ENCODE results near the gene E2F4. TPM values are rescaled to one million over a fixed set of nuclear protein-coding genes. Genes with fewer than 3 reads are reported as not detected.

Gene E2F4
- total RNA-seq, 1 experiment from 2014 or later = 114 TPM

DNA sequence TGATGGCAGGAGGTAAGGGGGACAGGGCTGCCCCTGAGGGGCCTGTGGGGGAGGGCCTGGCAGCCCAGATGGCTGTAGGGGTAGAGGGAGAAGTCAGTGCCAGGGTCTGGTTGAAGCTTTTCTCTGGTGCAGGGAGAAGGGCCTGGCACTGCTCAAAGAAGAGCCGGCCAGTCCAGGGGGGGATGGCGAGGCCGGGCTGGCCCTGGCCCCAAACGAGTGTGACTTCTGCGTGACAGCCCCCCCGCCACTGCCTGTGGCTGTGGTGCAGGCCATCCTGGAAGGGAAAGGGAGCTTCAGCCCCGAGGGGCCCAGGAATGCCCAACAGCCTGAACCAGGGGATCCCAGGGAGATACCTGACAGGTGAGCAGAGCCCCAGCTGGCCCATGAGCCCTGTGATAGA, 24.4 kb upstream of the E2F4 start (continued):
- TF ChIP-seq, protein P1, sequence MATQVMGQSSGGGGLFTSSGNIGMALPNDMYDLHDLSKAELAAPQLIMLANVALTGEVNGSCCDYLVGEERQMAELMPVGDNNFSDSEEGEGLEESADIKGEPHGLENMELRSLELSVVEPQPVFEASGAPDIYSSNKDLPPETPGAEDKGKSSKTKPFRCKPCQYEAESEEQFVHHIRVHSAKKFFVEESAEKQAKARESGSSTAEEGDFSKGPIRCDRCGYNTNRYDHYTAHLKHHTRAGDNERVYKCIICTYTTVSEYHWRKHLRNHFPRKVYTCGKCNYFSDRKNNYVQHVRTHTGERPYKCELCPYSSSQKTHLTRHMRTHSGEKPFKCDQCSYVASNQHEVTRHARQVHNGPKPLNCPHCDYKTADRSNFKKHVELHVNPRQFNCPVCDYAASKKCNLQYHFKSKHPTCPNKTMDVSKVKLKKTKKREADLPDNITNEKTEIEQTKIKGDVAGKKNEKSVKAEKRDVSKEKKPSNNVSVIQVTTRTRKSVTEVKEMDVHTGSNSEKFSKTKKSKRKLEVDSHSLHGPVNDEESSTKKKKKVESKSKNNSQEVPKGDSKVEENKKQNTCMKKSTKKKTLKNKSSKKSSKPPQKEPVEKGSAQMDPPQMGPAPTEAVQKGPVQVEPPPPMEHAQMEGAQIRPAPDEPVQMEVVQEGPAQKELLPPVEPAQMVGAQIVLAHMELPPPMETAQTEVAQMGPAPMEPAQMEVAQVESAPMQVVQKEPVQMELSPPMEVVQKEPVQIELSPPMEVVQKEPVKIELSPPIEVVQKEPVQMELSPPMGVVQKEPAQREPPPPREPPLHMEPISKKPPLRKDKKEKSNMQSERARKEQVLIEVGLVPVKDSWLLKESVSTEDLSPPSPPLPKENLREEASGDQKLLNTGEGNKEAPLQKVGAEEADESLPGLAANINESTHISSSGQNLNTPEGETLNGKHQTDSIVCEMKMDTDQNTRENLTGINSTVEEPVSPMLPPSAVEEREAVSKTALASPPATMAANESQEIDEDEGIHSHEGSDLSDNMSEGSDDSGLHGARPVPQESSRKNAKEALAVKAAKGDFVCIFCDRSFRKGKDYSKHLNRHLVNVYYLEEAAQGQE (IDR thresholded peaks at IDR 0.05; ENCODE audit: low read depth) = no peak
- TF ChIP-seq EZH2phosphoT487 (IDR thresholded peaks at IDR 0.05; ENCODE audit: borderline replicate concordance) (no peak), YY1 (IDR thresholded peaks at IDR 0.05; ENCODE audit: extremely low read depth, insufficient replicate concordance, low read depth, low read length) (no peak), TCF7L2 (IDR thresholded peaks at IDR 0.05; ENCODE audit: borderline replicate concordance, extremely low read depth, insufficient read depth, insufficient read length) (no peak), RAD21 (IDR thresholded peaks at IDR 0.05; ENCODE audit: low read depth) (no peak), EGR1 (IDR thresholded peaks at IDR 0.05; ENCODE audit: low read depth) (no peak), SP1 (IDR thresholded peaks at IDR 0.05; ENCODE audit: low read depth) (no peak)

DNA sequence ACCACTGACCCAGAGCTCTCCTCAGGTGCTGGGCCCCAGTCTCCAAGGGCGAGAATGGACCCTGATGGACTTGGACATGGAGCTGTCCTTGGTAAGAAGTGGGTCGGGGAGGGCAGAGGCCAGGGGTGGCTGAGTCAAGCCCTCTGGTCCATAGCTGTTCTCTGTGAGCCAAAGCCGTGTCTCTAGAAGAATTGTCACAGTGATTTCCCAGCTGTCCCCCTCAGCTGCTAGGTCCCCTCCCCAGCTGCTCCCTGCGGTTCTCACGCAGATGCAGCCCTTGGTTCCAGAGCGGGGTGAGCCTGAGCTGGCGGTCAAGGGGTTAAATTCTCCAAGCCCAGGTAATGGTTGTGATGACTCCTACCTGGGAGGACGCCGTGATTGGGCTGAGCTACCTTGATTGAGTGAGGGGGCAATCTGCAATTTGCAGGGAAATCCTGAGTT, 22.9 kb upstream of the E2F4 start:
- H3K4me3 ChIP-seq (replicated peaks in 1 of 2; ENCODE audit: low read depth in 1 of 2, low read length in 2 of 2) = peak overlapping the region in 1 of 2 experiments; percentile 75; a peak in 1 of 4 replicates
- no peaks in the 10 kb centered on the region for H3K9me2 ChIP-seq (ENCODE audit: insufficient read depth)
- POLR2A ChIA-PET = interaction anchor here (1.9 to 2.1 kb wide), 2 partner anchors 9 to 29 kb away, joined by 9 to 17 read pairs; partner anchors contain the start of genes FBXL8 and TRADD
- no peak overlapping the region for H3K9ac ChIP-seq (ENCODE audit: low read length)
- RAD21 ChIA-PET (ENCODE audit: low non-redundant PET in 1 of 2, low total read pairs in 2 of 2, uncharacterized antibody in 2 of 2, unreplicated experiment in 2 of 2) = no interaction called here
- ATAC-seq (no peak), DNase-seq (ENCODE audit: low read depth, low spot score) (no peak)
- H3K27me3 ChIP-seq (ENCODE audit: insufficient read depth, low read length) = no peaks in the 10 kb centered on the region
- no TSS peak for BruUV-seq (replicated peaks)
- H3K4me2 ChIP-seq (ENCODE audit: low read length) = peak overlapping the region; percentile 100
- no peaks in the 10 kb centered on the region for H3K9me3 ChIP-seq (ENCODE audit: control insufficient read depth in 1 of 2, insufficient read depth in 1 of 2, low read depth in 1 of 2, low read length in 2 of 2)
- H3K36me3 ChIP-seq (ENCODE audit: control insufficient read depth in 1 of 2, insufficient read depth in 2 of 2, low read length in 2 of 2) = no peaks in the 10 kb centered on the region
- CTCF ChIA-PET = interaction anchor here (0.7 to 5.6 kb wide), 5 partner anchors 9 to 225 kb away, joined by 3 to 52 read pairs (median 4); partner anchors contain the start of genes FBXL8 and TRADD
- no peaks in the 10 kb centered on the region for H4K20me1 ChIP-seq (ENCODE audit: insufficient read depth)
- H2AFZ ChIP-seq (ENCODE audit: low read depth, low read length, poor library complexity, severe bottlenecking) = no peak overlapping the region
- H3K79me2 ChIP-seq (ENCODE audit: insufficient read depth, low read length) = peaks cover 8% of the 10 kb centered on the region; the same call in 1 of the 2 replicates
- peaks cover 37 to 59% of the 10 kb centered on the region in 2 experiments for H3K4me1 ChIP-seq (ENCODE audit: control insufficient read depth in 1 of 2, insufficient read depth in 2 of 2, low read length in 2 of 2)
- peak overlapping the region; percentile 81; the same call in 1 of the 2 replicates for H3K27ac ChIP-seq (ENCODE audit: low read depth, low read length)
- intact Hi-C loops (cut with micrococcal nuclease) = no loop called here
- TF ChIP-seq ELF1 (IDR thresholded peaks at IDR 0.05; ENCODE audit: borderline replicate concordance, low read depth) (no peak), YY1 (IDR thresholded peaks at IDR 0.05; ENCODE audit: extremely low read depth, insufficient replicate concordance, low read depth, low read length) (no peak), RAD21 (IDR thresholded peaks at IDR 0.05; ENCODE audit: low read depth) (no peak), SP1 (IDR thresholded peaks at IDR 0.05; ENCODE audit: low read depth) (no peak), CBX3 (IDR thresholded peaks at IDR 0.05; ENCODE audit: low read depth) (no peak), ZNF274 (IDR thresholded peaks at IDR 0.05; ENCODE audit: low read depth, low read length) (no peak), POLR2A (IDR thresholded peaks at IDR 0.05; ENCODE audit: borderline replicate concordance, extremely low read depth, insufficient read depth, insufficient read length) (no peak), EZH2 (IDR thresholded peaks at IDR 0.05) (no peak), CEBPB (IDR thresholded peaks at IDR 0.05; ENCODE audit: low read depth) (no peak), EGR1 (IDR thresholded peaks at IDR 0.05; ENCODE audit: low read depth) (no peak), JUND (IDR thresholded peaks at IDR 0.05) (no peak), FOSL1 (IDR thresholded peaks at IDR 0.05; ENCODE audit: low read depth) (no peak)
- TF ChIP-seq, protein P2, sequence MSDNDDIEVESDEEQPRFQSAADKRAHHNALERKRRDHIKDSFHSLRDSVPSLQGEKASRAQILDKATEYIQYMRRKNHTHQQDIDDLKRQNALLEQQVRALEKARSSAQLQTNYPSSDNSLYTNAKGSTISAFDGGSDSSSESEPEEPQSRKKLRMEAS (IDR thresholded peaks at IDR 0.05) = no peak
- TF ChIP-seq, protein P1 (IDR thresholded peaks at IDR 0.05; ENCODE audit: low read depth) = no peak

Measured in HCT116 (cell line).